Central memory CD4-positive, alpha-beta T cell (primary cell): ENCODE results near the gene CARD19.
"Not testable (repeated sequence)": the region's sequence is repeated elsewhere in the genome, so short reads cannot be mapped to it uniquely, and the experiment has no call there.

Experiments
- DNase-seq: peaks from one replicate; pipeline ENCODE4 v3.0.0; 2022

CARD19 gene

GRCh38 chr9:93089024-93089423 is 7.0 kb upstream of the CARD19 start:
- DNase-seq = no peak

- DNase-seq = no peak
Measured at GRCh38 chr9:93089481-93089991, 6.5 kb upstream of the CARD19 start.

GRCh38 chr9:93090091-93090655 is 5.8 kb upstream of the CARD19 start:
- no peak for DNase-seq

- DNase-seq = no peak
Measured at GRCh38 chr9:93091056-93091452, 5.0 kb upstream of the CARD19 start.

GRCh38 chr9:93091453-93092081 is 4.5 kb upstream of the CARD19 start:
- DNase-seq = no peak

GRCh38 chr9:93092251-93092991 is 3.6 kb upstream of the CARD19 start:
- no peak for DNase-seq

- no peak for DNase-seq
Measured at GRCh38 chr9:93093127-93093876, 2.7 kb upstream of the CARD19 start.

- no peak for DNase-seq
Measured at GRCh38 chr9:93093877-93094657, 1.9 kb upstream of the CARD19 start.

GRCh38 chr9:93094658-93095204 is 1.3 kb upstream of the CARD19 start:
- no peak for DNase-seq

- DNase-seq = peak; percentile 100
Measured at GRCh38 chr9:93095205-93096130, 549 bp upstream of the CARD19 start.

GRCh38 chr9:93096811-93097382 is 880 bp downstream of the CARD19 start:
- DNase-seq = no peak

GRCh38 chr9:93097511-93098201 is 1.6 kb downstream of the CARD19 start:
- no peak for DNase-seq

- DNase-seq = no peak
Measured at GRCh38 chr9:93098236-93098946, 2.4 kb downstream of the CARD19 start.

- no peak for DNase-seq
Measured at GRCh38 chr9:93099551-93100275, 3.7 kb downstream of the CARD19 start.

- DNase-seq = no peak
Measured at GRCh38 chr9:93100276-93100636, 4.2 kb downstream of the CARD19 start.

- DNase-seq = not testable (repeated sequence)
Measured at GRCh38 chr9:93101086-93101485, 5.1 kb downstream of the CARD19 start.

- DNase-seq = peak; percentile 25
Measured at GRCh38 chr9:93105620-93106019, 9.6 kb downstream of the CARD19 start.

- no peak for DNase-seq
Measured at GRCh38 chr9:93107151-93107824, 11.3 kb downstream of the CARD19 start.
